GM12878 (cell line): ENCODE measurements around the gene RAB7B. TPM values are rescaled to one million over a fixed set of nuclear protein-coding genes. Genes with fewer than 3 reads are reported as not detected.
A peak's percentile ranks its signal among the peaks of the same experiment; 100 is the strongest.

ENCODE experiments used
- BACH1 ChIP-seq: fragments of 450-650 bp; IDR thresholded peaks from 2 replicates; pipeline ENCODE4 v1.6.1; 2017; ENCODE audit warnings: mild to moderate bottlenecking, borderline replicate concordance
- BCLAF1 ChIP-seq: fragments of 450-650 bp; IDR thresholded peaks from 2 replicates; pipeline ENCODE4 v1.6.1; 2017; ENCODE audit warnings: antibody characterized with exemption, mild to moderate bottlenecking, moderate library complexity
- BHLHE40 ChIP-seq, 2 experiments: fragments of 450-650 bp in 1 of 2; IDR thresholded peaks; 2 replicates each; pipeline ENCODE4 v1.6.1; 2011 to 2017; ENCODE audit warnings: low read depth in 2 of 2, borderline replicate concordance in 1 of 2, improper control_type of control experiment in 1 of 2, low read length in 1 of 2, mild to moderate bottlenecking in 1 of 2
- BMI1 ChIP-seq: fragments of 450-650 bp; IDR thresholded peaks from 2 replicates; pipeline ENCODE4 v1.6.1; 2016; ENCODE audit warnings: mild to moderate bottlenecking, moderate library complexity, borderline replicate concordance
- BRCA1 ChIP-seq: IDR thresholded peaks from 2 replicates; pipeline ENCODE4 v1.6.1; 2011; ENCODE audit warnings: low read depth, low read length, improper control_type of control experiment
- CEBPB ChIP-seq, 2 experiments: fragments of 150-350 bp in 1 of 2; IDR thresholded peaks; 2 replicates each; pipeline ENCODE4 v1.6.1; 2012 to 2014; ENCODE audit warnings: low read depth in 2 of 2, low read length in 2 of 2, borderline replicate concordance in 1 of 2, inconsistent platforms in 1 of 2
- EGR1 ChIP-seq, 2 experiments: IDR thresholded peaks; 1 replicate in 1 of 2; 2 replicates in 1 of 2; pipeline ENCODE4 v1.6.1; 2011 to 2012; ENCODE audit warnings: low read depth in 2 of 2, low read length in 2 of 2, borderline replicate concordance in 1 of 2, mild to moderate bottlenecking in 1 of 2, moderate library complexity in 1 of 2
- EZH2 ChIP-seq: IDR thresholded peaks from 2 replicates; pipeline ENCODE4 v1.6.1; 2012; ENCODE audit warnings: low read depth, mild to moderate bottlenecking, control low read depth, inconsistent platforms, low read length, borderline replicate concordance; ENCODE audit not compliant: control insufficient read depth
- HCFC1 ChIP-seq: fragments of 150-350 bp; IDR thresholded peaks from 2 replicates; pipeline ENCODE4 v1.6.1; 2014; ENCODE audit warnings: low read length
- KAT2A ChIP-seq: conservative IDR thresholded peaks from 2 replicates; pipeline ENCODE4 v1.6.1; 2011; ENCODE audit warnings: low read depth, low read length; ENCODE audit not compliant: control insufficient read depth
- MYB ChIP-seq: fragments of 150-350 bp; IDR thresholded peaks from 2 replicates; pipeline ENCODE4 v1.6.1; 2014; ENCODE audit warnings: mild to moderate bottlenecking, low read depth, low read length, borderline replicate concordance
- NFIC ChIP-seq: IDR thresholded peaks from 2 replicates; pipeline ENCODE4 v1.6.1; 2012; ENCODE audit warnings: low read depth, mild to moderate bottlenecking, inconsistent platforms, low read length, moderate library complexity
- NFYA ChIP-seq: IDR thresholded peaks from 2 replicates; pipeline ENCODE4 v1.6.1; 2011; ENCODE audit warnings: low read depth, mild to moderate bottlenecking, low read length, improper control_type of control experiment, borderline replicate concordance
- NR2C1 ChIP-seq: fragments of 450-650 bp; IDR thresholded peaks from 2 replicates; pipeline ENCODE4 v1.6.1; 2017; ENCODE audit warnings: antibody characterized with exemption, mild to moderate bottlenecking, moderate library complexity
- POLR2AphosphoS2 ChIP-seq: IDR thresholded peaks from 2 replicates; pipeline ENCODE4 v1.6.1; 2011; ENCODE audit warnings: low read depth, mild to moderate bottlenecking, low read length, improper control_type of control experiment, moderate library complexity
- RAD21 ChIP-seq: IDR thresholded peaks from 2 replicates; pipeline ENCODE4 v1.6.1; 2011; ENCODE audit warnings: mild to moderate bottlenecking, low read depth, low read length, moderate library complexity; ENCODE audit not compliant: insufficient read depth
- SREBF1 ChIP-seq: IDR thresholded peaks from 2 replicates; pipeline ENCODE4 v1.6.1; 2012; ENCODE audit warnings: mild to moderate bottlenecking, low read length
- USF2 ChIP-seq: IDR thresholded peaks from 2 replicates; pipeline ENCODE4 v1.6.1; 2011; ENCODE audit warnings: low read depth, low read length, improper control_type of control experiment, borderline replicate concordance
- YBX1 ChIP-seq: fragments of 450-650 bp; IDR thresholded peaks from 2 replicates; pipeline ENCODE4 v1.6.1; 2016; ENCODE audit warnings: antibody characterized with exemption
- ZNF24 ChIP-seq: fragments of 450-650 bp; IDR thresholded peaks from 2 replicates; pipeline ENCODE4 v1.6.1; 2017; ENCODE audit warnings: antibody characterized with exemption, mild to moderate bottlenecking
- ZZZ3 ChIP-seq: IDR thresholded peaks from 2 replicates; pipeline ENCODE4 v1.6.1; 2011; ENCODE audit warnings: low read depth; ENCODE audit not compliant: control insufficient read depth, insufficient read length
- polyA plus RNA-seq, 11 experiments: library from polyadenylated mRNA; depleted of rRNA in 4 of 11; unstranded in 6 of 11; stranded (reverse) in 5 of 11; fragments of >200 nt; fragmentation: Nextera tagmentation in 4 of 11; fragmentation: Illumina TruSeq in 1 of 11; extraction: Ambion mirVana in 4 of 11; extraction: Trizol in 1 of 11; gene quantifications; 1 replicate in 1 of 11; 2 replicates in 10 of 11; pipeline versions ENCODE4 v1.2.1 to v1.2.3, GENCODE V29; 2011 to 2016; ENCODE audit warnings: inconsistent platforms in 2 of 11, missing spikeins in 2 of 11, low read depth in 1 of 11
- total RNA-seq, 4 experiments: library from RNA; depleted of rRNA in 3 of 4; stranded (reverse); fragments of >200 nt in 3 of 4; fragmentation: Illumina TruSeq in 1 of 4; extraction: Trizol in 1 of 4; gene quantifications; 2 replicates each; pipeline versions ENCODE4 v1.2.1 to v1.2.3, GENCODE V29; 2013 to 2021
- TF ChIP-seq, protein P1 (sequence below): fragments of 450-650 bp; IDR thresholded peaks from 2 replicates; pipeline ENCODE4 v1.6.1; 2017; ENCODE audit warnings: borderline replicate concordance
- TF ChIP-seq, protein P2 (sequence below): IDR thresholded peaks from 2 replicates; pipeline ENCODE4 v1.6.1; 2011; ENCODE audit warnings: borderline replicate concordance, low read depth, mild to moderate bottlenecking, moderate library complexity, mixed read lengths, low read length; ENCODE audit not compliant: insufficient read depth; ENCODE audit errors: extremely low read length
- TF ChIP-seq, protein P3 (sequence below): IDR thresholded peaks from 2 replicates; pipeline ENCODE4 v1.6.1; 2012; ENCODE audit warnings: low read depth, low read length, improper control_type of control experiment

Gene RAB7B
- total and polyA plus RNA-seq, 10 of the 15 experiments (the other 5 are each of a cell fraction or from before 2014, with no cell fraction given), result 0.09 TPM; not detected in 9

DNA sequence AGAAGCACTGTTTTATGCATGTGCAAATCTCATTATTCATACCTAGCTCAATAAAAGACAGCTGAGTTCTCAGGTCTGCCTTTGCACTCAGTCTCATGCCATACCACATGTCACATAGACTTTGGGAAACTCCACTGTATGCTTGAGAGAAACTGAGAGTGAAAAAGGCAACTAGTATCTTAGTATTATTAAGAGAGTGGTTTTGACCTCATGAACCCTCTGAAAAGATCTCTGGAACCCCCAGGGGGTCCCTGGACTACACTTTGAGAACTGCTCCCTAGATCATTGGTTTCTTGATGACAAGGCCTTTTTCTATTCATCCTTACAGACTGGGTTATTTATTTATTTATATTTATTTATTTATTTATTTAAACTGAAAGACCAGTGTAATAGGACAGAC lies 46.1 kb upstream of the RAB7B start (continued):
- TF ChIP-seq ZNF24 (no peak), EZH2 (no peak), NR2C1 (peak; percentile 49; the same call in 1 of the 2 replicates), BHLHE40 (IDR thresholded peaks at IDR 0.05; ENCODE audit: borderline replicate concordance in 1 of 2, low read depth in 2 of 2, low read length in 1 of 2) (peak; percentile 85 to 89), BCLAF1 (no peak), YBX1 (no peak), BMI1 (no peak; the same call in 1 of the 2 replicates), EGR1 (IDR thresholded peaks at IDR 0.05; ENCODE audit: borderline replicate concordance in 1 of 2, low read depth in 2 of 2, low read length in 2 of 2) (no peak), POLR2AphosphoS2 (no peak), USF2 (no peak), SREBF1 (0 out of 2 replicates have a peak, but pooled peaks have one; percentile 49), MYB (no peak), NFIC (peak; percentile 93), HCFC1 (no peak), RAD21 (no peak), KAT2A (no peak), CEBPB (IDR thresholded peaks at IDR 0.05; ENCODE audit: borderline replicate concordance in 1 of 2, low read depth in 2 of 2, low read length in 2 of 2) (peak in 1 of 2 experiments; percentile 90; a peak in 1 of 4 replicates), BACH1 (no peak), ZZZ3 (no peak), BRCA1 (no peak), NFYA (no peak)
- TF ChIP-seq, protein P1, sequence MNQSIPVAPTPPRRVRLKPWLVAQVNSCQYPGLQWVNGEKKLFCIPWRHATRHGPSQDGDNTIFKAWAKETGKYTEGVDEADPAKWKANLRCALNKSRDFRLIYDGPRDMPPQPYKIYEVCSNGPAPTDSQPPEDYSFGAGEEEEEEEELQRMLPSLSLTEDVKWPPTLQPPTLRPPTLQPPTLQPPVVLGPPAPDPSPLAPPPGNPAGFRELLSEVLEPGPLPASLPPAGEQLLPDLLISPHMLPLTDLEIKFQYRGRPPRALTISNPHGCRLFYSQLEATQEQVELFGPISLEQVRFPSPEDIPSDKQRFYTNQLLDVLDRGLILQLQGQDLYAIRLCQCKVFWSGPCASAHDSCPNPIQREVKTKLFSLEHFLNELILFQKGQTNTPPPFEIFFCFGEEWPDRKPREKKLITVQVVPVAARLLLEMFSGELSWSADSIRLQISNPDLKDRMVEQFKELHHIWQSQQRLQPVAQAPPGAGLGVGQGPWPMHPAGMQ, result no peak
- TF ChIP-seq, protein P2, sequence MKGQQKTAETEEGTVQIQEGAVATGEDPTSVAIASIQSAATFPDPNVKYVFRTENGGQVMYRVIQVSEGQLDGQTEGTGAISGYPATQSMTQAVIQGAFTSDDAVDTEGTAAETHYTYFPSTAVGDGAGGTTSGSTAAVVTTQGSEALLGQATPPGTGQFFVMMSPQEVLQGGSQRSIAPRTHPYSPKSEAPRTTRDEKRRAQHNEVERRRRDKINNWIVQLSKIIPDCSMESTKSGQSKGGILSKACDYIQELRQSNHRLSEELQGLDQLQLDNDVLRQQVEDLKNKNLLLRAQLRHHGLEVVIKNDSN, result no peak
- TF ChIP-seq, protein P3, sequence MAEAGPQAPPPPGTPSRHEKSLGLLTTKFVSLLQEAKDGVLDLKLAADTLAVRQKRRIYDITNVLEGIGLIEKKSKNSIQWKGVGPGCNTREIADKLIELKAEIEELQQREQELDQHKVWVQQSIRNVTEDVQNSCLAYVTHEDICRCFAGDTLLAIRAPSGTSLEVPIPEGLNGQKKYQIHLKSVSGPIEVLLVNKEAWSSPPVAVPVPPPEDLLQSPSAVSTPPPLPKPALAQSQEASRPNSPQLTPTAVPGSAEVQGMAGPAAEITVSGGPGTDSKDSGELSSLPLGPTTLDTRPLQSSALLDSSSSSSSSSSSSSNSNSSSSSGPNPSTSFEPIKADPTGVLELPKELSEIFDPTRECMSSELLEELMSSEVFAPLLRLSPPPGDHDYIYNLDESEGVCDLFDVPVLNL, result no peak
